Stimulated activated naive CD8-positive, alpha-beta T cell treated with anti-CD3 and anti-CD28 coated beads, Interleukin-15, amount 100 ng/mL, for 72 hours (primary cell): ENCODE measurements around the gene SDSL.

Experiments
- ATAC-seq: fragments of 150-1000 bp; cut with Tn5 transposase; 2 replicates; pipeline ENCODE4 v1.10.0; 2021; ENCODE audit warnings: mild to moderate bottlenecking, moderate library complexity
- DNase-seq, 2 donors: peaks; one replicate each; pipeline ENCODE4 v3.0.0; 2021 to 2022
- H3K27ac Mint-ChIP-seq, 2 donors: one replicate each; pipeline ENCODE4 v1.8.0; 2022; ENCODE audit warnings: mild to moderate bottlenecking in 2 of 2, mixed read lengths in 2 of 2, moderate library complexity in 2 of 2
- H3K27me3 Mint-ChIP-seq: one replicate; pipeline ENCODE4 v1.8.0; 2022; ENCODE audit warnings: mixed read lengths
- H3K4me1 Mint-ChIP-seq: one replicate; pipeline ENCODE4 v1.8.0; 2022; ENCODE audit warnings: mild to moderate bottlenecking, mixed read lengths
- H3K4me3 Mint-ChIP-seq, 2 donors: one replicate each; pipeline ENCODE4 v1.8.0; 2022; ENCODE audit warnings: mild to moderate bottlenecking in 2 of 2, mixed read lengths in 2 of 2, moderate library complexity in 1 of 2
- H3K9me3 Mint-ChIP-seq, 2 donors: one replicate each; pipeline ENCODE4 v1.8.0; 2022; ENCODE audit warnings: mixed read lengths in 2 of 2

SDSL gene

DNA sequence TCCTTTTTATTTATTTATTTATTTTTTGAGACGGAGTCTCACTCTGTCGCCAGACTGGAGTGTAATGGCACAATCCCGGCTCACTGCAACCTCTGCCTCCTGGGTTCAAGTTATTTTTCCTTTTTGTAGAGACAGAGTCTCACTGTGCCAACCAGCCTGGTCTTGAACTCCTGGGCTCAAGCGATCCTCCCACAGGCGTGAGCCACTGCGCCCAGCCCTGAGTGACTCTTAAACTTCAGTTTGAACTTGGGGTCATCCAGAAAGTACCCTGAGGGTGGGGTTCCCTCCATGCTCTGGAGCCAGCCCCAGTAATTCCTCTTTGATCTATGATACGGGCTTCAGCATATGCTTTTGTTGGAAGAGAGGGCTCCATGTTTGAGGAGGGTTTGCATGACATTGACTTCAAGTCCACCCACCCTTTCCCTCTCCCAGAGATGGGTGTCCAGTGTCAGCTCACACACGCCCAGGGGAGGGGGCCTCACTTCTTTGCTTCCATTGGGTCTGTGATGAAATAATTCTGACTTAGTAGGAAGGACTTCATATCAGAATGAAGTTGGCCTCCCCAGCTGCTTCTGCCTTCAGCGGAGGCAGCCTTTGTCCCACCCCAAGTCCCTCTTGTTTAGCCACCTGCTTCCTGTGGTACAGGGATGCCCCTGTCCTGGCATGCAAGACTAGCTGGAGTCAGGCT is 30.4 kb upstream of the SDSL start:
- H3K9me3 Mint-ChIP-seq = no peaks in the 10 kb centered on the region
- no peak overlapping the region for H3K4me3 Mint-ChIP-seq
- no peak overlapping the region for H3K27ac Mint-ChIP-seq
- H3K27me3 Mint-ChIP-seq = no peaks in the 10 kb centered on the region
- no peaks in the 10 kb centered on the region for H3K4me1 Mint-ChIP-seq
- ATAC-seq (no peak), DNase-seq (no peak)

DNA sequence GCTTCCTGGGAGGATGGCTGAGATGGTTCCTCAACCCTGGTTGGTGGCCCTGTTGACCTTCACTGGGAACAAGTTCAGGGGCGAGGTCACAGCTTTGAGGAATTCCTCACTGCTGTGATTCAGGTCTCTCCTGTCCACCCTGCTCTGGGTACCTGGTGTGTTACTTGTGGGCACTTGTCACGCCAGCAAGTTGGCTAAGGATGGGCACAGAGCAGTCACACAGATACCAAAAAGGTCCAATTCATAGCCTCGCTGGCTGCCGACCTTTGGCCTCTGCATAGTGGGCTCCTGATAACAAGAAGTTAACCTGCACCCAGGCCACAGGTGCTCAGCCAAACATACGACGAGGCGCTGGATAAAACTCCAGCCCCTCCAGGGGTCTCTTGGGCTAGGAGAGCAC is 29.7 kb upstream of the SDSL start:
- H3K9me3 Mint-ChIP-seq = no peaks in the 10 kb centered on the region
- H3K4me3 Mint-ChIP-seq = no peak overlapping the region
- no peaks in the 10 kb centered on the region for H3K27me3 Mint-ChIP-seq
- no peak for ATAC-seq
- H3K4me1 Mint-ChIP-seq = no peaks in the 10 kb centered on the region
- no peak for DNase-seq
- no peak overlapping the region for H3K27ac Mint-ChIP-seq

DNA sequence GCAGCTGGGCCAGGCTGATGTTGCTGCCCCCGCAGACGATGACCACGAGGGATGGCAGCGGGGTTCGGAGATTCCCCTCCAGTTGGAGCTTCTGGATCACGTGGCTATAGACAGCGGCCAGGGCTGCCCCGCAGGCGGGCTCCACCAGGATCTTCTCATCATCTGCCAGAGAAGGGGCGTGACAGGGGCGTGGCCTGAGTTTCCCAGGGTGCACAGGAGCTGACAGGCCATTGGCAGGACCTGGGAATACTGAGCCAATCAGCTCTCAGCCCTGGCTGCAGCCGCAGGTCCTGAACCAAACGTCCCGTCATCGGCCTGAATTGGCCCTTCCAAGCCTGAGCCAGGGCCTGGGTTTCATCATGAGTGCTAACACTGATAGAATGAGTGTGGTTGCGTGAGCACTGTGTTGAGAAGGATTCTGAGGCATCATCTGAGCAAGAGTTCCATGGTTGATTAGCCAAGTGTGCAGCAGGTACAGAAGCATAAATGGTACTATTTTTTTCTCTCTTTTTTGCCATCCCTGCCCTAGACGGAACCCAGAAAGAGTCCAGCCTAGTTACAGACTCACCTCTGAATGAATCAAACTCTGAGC is 29.1 kb upstream of the SDSL start:
- no peak for ATAC-seq
- no peaks in the 10 kb centered on the region for H3K9me3 Mint-ChIP-seq
- DNase-seq = no peak
- H3K4me1 Mint-ChIP-seq = no peaks in the 10 kb centered on the region
- no peak overlapping the region for H3K27ac Mint-ChIP-seq
- no peak overlapping the region for H3K4me3 Mint-ChIP-seq
- no peaks in the 10 kb centered on the region for H3K27me3 Mint-ChIP-seq

DNA sequence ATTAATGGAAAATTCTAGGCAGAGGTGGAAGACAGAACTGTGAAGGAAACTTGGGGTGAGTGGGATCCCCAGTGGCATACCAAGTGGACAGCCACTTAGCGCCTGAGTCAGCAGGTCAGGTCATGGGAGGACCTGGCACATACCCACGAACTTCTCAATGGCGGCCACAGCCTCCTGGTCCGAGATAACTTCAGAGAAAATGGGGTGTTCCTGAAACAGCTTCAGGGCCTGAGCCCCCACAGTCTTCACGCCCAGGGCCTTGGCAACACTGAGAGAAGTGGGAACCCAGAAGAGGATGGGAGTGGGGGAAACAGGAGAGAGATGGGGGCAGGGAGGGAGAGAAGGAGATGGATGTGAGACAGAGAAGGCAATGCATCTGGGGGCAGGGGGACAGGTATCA is 28.4 kb upstream of the SDSL start:
- no peak for DNase-seq
- no peaks in the 10 kb centered on the region for H3K9me3 Mint-ChIP-seq
- H3K4me3 Mint-ChIP-seq = no peak overlapping the region
- H3K27me3 Mint-ChIP-seq = no peaks in the 10 kb centered on the region
- no peak overlapping the region for H3K27ac Mint-ChIP-seq
- ATAC-seq = no peak
- H3K4me1 Mint-ChIP-seq = no peaks in the 10 kb centered on the region

DNA sequence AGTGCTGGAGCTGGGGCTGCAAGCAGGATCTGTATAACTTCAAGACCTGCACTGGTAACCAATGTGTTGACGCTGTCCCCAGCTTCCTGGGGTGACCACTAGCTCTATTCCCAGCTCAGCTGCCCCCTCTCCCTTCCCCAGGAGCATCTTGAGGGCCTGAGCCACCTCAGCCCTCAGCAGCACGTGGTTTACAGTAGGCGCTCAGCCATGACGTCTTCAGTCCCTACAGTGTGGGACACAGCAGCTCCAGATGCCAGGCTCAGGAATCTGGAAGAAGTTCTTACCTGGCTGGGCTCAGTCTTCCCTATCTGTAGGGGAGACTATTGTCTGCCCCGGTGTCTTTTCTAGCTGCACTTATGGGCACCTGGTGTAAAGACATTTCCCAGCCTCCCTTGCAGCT is 27.1 kb upstream of the SDSL start:
- Mint-ChIP-seq H3K9me3 (no peaks in the 10 kb centered on the region), H3K4me1 (no peaks in the 10 kb centered on the region), H3K27ac (no peak overlapping the region), H3K27me3 (no peaks in the 10 kb centered on the region), H3K4me3 (no peak overlapping the region)
- ATAC-seq (no peak), DNase-seq (no peak)

DNA sequence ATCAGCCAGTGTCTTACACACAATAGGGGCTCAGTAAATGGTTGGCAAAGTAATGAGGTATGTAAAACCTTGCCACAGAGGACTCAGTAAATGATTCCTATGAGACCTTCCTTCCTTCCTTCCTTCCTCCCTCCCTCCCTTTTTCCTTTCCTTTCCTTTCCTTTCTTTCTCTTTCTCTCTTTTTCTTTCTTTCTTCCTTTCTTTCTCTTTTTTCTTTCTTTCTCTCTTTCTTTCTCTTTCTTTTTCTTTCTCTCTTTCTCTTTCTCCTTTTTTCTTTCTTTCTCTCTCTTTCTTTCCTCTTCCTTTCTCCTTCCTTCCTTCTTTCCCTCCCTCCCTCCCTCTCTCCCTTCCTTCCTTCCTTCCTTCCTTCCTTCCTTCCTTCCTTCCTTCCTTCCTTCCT is 26.0 kb upstream of the SDSL start:
- H3K4me1 Mint-ChIP-seq = no peaks in the 10 kb centered on the region
- H3K4me3 Mint-ChIP-seq = no peak overlapping the region
- no peaks in the 10 kb centered on the region for H3K9me3 Mint-ChIP-seq
- H3K27ac Mint-ChIP-seq = no peak overlapping the region
- ATAC-seq (no peak), DNase-seq (no peak)
- H3K27me3 Mint-ChIP-seq = no peaks in the 10 kb centered on the region

DNA sequence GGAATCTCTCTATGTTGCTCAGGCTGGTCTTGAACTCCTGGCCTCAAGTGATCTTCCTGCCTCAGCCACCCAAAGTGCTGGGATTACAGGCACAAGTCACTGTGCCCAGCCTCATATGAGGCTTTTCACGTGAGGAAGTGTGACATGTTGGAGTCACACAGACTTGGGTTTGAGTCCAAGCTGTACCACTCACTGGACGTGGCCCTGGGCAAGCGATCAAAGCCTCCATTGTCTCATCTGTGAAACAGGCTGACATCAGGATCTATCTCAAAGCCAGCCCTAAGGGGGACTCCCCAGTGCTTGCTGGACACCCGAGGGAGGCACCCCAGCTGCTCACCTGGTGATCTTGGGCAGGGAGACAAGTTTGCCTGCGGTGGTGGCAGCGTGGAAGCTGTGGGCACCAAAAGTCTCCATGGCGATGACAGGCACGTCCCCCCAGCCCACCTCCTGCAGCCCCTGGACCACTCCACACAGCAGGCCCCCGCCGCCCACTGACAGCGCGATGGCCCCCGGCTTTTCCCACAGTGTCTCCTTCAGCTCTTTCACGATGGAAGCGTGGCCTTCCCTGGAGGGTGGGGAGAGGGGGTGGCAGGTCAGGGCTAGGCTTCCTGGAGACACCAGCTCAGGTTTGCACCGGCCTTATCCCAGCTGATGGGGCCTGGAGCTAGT is 25.2 kb upstream of the SDSL start:
- Mint-ChIP-seq H3K4me1 (no peaks in the 10 kb centered on the region), H3K9me3 (no peaks in the 10 kb centered on the region)

DNA sequence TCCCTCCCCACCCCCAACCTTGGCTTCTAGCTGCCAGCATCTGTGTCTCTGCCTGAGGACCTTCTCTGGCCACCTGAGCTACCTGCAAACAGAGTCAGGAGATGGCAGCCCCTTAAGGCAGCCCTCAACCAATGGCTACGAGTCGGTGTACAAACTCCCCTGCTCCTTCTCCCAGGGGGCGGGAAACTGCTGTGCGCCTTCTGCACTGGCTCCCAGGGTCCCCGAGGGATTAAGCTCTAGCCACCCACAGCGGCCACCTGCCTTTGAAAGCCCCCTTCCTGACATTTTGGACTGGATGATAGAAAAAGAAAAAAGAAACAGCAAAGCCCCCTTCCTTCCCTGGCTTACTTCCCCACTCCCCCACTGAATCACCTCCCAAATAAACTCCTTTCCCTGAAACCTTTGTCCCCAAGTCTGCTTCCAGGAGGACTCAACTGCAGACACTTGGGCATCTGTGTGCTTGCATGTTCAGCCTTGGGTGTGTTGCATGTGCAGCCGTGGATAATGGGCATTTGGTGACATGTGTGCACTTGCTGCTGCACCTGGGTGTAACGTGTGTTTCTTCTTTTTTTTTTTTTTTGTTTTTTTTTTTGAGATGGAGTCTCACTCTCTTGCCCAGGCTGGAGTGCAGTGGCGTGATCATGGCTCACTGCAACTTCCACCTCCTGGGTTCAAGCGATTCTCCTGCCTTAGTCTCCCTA is 24.5 kb upstream of the SDSL start:
- no peak overlapping the region for H3K4me3 Mint-ChIP-seq
- ATAC-seq (no peak), DNase-seq (no peak)
- no peak overlapping the region for H3K27ac Mint-ChIP-seq
- no peaks in the 10 kb centered on the region for H3K9me3 Mint-ChIP-seq
- H3K4me1 Mint-ChIP-seq = no peaks in the 10 kb centered on the region
- H3K27me3 Mint-ChIP-seq = no peaks in the 10 kb centered on the region

More for the DNA sequence above, 25.2 kb upstream of the SDSL start:
- no peak for DNase-seq
- no peak overlapping the region for H3K27ac Mint-ChIP-seq
- ATAC-seq = no peak
- no peaks in the 10 kb centered on the region for H3K27me3 Mint-ChIP-seq
- no peak overlapping the region for H3K4me3 Mint-ChIP-seq

DNA sequence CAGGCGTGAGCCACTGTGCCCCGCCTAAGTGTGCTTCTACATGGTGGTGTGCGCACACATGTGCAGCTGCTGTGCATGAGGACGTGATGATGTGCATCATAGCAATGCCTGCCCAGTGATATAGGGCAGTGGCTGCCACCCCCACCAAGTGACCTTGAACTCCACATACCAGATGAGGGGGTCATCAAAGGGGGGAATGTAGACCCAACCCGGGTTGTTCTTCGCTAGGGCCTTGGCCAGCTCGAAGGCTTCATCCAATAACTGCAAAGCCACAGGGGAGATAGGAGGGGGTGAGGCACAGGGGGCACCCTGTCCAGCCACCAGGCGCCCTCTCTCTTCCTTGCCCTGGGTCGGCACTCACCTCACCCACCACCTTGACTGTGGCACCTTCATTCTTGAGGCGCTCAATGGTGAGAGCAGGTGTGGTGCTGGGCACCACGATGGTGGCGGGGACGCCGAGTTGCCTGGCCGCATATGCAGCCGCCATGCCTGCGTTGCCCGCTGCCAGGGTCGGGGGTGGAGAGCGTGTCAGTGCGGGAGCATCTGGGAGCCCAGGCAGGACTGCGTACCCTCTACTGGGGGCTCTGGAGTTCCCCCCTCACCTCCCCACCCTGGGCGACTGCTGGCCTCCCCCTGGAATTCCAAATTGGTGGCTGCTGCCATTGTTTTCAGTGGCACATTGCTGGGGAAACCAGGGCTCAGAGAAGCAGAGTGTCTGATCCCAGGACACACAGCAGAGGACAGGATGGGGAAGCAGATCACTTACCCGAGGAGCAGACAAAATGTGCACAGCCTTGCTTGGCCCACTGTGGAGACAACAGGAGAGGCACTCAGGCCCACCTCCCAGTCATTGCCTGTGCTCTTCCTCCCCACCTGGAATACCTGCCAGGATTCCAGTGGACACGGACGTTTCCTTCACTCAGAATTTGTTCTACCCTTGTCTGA is 23.6 kb upstream of the SDSL start:
- Mint-ChIP-seq H3K4me3 (no peak overlapping the region), H3K9me3 (no peaks in the 10 kb centered on the region), H3K4me1 (no peaks in the 10 kb centered on the region), H3K27me3 (peaks cover 1% of the 10 kb centered on the region), H3K27ac (no peak overlapping the region)
- DNase-seq (no peak), ATAC-seq (no peak)

DNA sequence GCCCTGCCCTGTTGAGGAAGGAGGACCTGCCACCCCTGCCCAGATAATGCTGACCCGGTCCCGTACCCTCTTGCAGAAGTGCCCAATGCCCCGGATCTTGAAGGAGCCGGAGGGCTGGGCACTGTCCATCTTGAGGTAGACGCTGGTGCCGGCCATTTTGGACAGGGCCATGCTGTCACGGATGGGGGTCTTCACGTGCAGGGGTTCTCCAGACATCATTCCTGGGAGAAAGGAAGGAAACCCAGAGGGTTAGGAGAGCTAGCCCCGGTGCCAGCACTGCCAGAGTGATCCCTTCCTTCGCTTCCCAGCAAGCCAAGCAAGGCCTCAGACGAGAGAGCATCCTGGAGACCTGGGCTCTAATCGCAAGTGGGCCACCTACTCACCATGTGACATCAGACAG is 22.7 kb upstream of the SDSL start:
- Mint-ChIP-seq H3K9me3 (no peaks in the 10 kb centered on the region), H3K4me1 (no peaks in the 10 kb centered on the region), H3K27ac (no peak overlapping the region), H3K4me3 (no peak overlapping the region), H3K27me3 (peaks cover 10% of the 10 kb centered on the region)
- no peak for ATAC-seq
- no peak for DNase-seq

DNA sequence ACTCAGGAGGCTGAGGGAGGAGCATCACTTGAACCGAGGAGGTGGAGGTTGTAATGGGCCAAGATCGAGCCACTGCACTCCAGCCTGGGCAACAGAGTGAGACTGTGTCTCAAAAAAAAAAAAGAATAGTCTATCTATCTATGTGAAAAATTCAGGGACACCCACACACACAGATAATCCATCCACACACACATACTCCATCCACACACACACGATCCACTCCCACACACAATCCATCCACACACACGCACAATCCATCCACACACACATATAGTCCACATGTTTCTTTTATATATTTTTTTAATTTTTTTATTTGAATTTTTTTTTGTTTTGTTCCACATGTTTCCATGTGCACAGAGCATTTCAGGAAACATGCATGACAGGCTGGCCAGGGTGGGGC is 21.8 kb upstream of the SDSL start:
- DNase-seq = no peak
- no peaks in the 10 kb centered on the region for H3K9me3 Mint-ChIP-seq
- no peaks in the 10 kb centered on the region for H3K4me1 Mint-ChIP-seq
- H3K27me3 Mint-ChIP-seq = peaks cover 15% of the 10 kb centered on the region
- no peak overlapping the region for H3K4me3 Mint-ChIP-seq
- ATAC-seq = no peak
- H3K27ac Mint-ChIP-seq = no peak overlapping the region

DNA sequence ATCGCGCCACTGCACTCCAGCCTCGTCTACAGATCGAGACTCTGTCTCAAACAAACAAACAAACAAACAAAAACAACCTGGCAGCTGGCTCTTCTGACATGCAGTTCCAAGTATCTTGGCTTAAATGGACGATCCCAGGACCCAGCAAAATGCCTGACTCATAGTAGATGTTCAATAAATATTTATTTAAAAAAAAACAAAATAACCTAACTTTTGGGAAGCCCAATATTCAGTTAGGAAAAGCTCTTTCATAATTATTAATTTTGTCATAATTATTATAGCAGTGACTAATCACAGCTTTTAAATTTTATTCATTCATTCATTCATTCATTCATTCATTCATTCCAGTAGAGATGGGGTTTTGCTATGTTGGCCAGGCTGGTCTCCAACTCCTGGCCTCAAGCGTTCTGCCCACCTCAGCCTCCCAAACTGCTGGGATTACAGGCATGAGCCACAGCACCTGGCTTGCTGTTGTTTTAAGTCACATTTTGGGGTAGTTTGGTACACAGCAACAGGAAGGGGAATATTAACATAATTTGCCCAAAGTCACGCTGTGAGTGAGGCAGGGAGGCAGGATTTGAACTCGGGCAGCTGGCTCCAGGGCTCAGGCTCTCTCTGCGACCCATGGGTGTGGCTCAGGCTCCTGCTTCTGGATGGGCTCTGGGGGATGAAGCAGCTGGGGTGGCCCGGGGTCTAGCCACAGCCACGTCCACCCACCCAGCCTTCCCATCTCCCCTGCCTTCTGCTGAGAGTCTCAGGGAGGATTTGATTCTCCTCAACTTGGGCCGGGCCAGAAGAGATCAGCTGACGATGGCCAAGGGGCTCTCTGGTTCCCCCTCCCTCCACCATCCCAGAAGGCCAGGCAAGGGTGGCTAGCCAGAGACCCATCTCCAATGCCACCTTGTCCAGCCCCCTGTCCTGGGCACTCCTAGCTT is 20.8 kb upstream of the SDSL start:
- no peak overlapping the region for H3K27ac Mint-ChIP-seq
- no peaks in the 10 kb centered on the region for H3K4me1 Mint-ChIP-seq
- no peak for DNase-seq
- H3K9me3 Mint-ChIP-seq = no peaks in the 10 kb centered on the region
- H3K4me3 Mint-ChIP-seq = no peak overlapping the region
- H3K27me3 Mint-ChIP-seq = peaks cover 15% of the 10 kb centered on the region
- no peak for ATAC-seq

DNA sequence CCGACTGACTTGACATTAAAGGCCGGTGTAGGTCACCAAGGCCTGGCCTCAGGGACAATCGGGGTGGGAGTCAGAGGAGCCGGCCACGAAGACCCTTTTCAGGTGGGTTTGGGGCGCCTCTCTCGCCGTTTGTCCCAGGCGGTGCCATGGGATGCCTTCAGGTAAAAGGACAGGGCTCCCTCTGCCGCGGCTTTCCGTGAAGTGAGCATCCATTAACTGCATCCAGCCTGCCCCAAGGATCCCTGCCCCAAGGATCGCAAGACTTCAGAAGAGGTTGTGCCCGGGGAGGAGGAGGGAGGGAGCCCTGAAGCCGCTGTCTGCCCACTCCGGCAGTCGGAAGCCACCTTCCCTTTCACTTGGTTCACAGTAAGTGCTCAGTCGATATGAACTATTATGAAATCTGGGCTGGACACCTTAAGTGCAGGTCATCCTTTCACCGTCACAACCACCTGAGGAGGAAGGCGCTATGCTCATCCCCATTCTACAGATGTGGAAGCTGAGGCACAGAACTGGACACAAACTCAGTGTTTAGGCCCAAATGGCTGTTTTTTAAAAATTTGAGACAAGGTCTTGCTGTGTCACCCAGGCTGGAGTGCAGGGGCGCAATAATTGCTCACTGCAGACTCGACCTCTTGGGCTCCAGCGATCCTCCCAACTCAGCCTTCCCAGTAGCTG is 19.5 kb upstream of the SDSL start:
- Mint-ChIP-seq H3K9me3 (no peaks in the 10 kb centered on the region), H3K27ac (no peak overlapping the region), H3K4me1 (no peaks in the 10 kb centered on the region), H3K4me3 (no peak overlapping the region), H3K27me3 (peaks cover 15% of the 10 kb centered on the region)
- DNase-seq (no peak), ATAC-seq (no peak)
